ENCODE measurements around the gene SDF4. TPM values are rescaled to one million over a fixed set of nuclear protein-coding genes. Genes with fewer than 3 reads are reported as not detected.
A peak's percentile ranks its signal among the peaks of the same experiment; 100 is the strongest.

SDF4 gene
- total RNA-seq, 1 donor from 2014 or later, result 175 TPM

- H3K27ac ChIP-seq (ENCODE audit: low read depth, low read length), result no peak overlapping the region
- H3K79me2 ChIP-seq (ENCODE audit: insufficient read depth, low read length), result no peaks in the 10 kb centered on the region
- H3K36me3 ChIP-seq (ENCODE audit: insufficient read depth, low read length), result no peaks in the 10 kb centered on the region
- Mint-ChIP-seq H3K4me3 (ENCODE audit: unreplicated experiment) (peak overlapping the region; percentile 25), H3K36me3 (ENCODE audit: low read depth, unreplicated experiment) (no peaks in the 10 kb centered on the region), H3K27me3 (ENCODE audit: low read depth, unreplicated experiment) (peaks cover 2% of the 10 kb centered on the region), H3K9me3 (ENCODE audit: unreplicated experiment) (no peaks in the 10 kb centered on the region), H3K27ac (ENCODE audit: unreplicated experiment) (no peak overlapping the region), H3K4me1 (ENCODE audit: low read depth, unreplicated experiment) (peaks cover 5% of the 10 kb centered on the region)
- H3K4me3 ChIP-seq (ENCODE audit: insufficient read depth, low read depth, low read length), result no peak overlapping the region
- peaks cover 27% of the 10 kb centered on the region for H3K4me1 ChIP-seq (ENCODE audit: insufficient read depth, low read length)
- DNase-seq (ENCODE audit: low read depth), result peak; percentile 21
- peak overlapping the region; percentile 60 for H3K9ac ChIP-seq (ENCODE audit: low read length)
- peak overlapping the region; percentile 77 for H2AFZ ChIP-seq (ENCODE audit: low read depth, low read length)
- H3K27me3 ChIP-seq (ENCODE audit: insufficient read depth, low read length), result peaks cover 3% of the 10 kb centered on the region
- H3K9me3 ChIP-seq (ENCODE audit: insufficient read depth, low read depth, low read length), result no peaks in the 10 kb centered on the region
- TF ChIP-seq EZH2 (IDR thresholded peaks at IDR 0.05; ENCODE audit: insufficient read depth, low read length) (no peak), CTCF (IDR thresholded peaks at IDR 0.05; ENCODE audit: insufficient read depth, low read depth, low read length) (no peak)
- FAIRE-seq, result no peak
- no peaks in the 10 kb centered on the region for H4K20me1 ChIP-seq (ENCODE audit: insufficient read depth, low read length)
- peak overlapping the region; percentile 87 for H3K4me2 ChIP-seq (ENCODE audit: low read length)
These were observed 22.9 kb downstream of the SDF4 start for GRCh38 chr1:1208713-1209433.

- H3K27me3 ChIP-seq (ENCODE audit: insufficient read depth, low read length), result peaks cover 3% of the 10 kb centered on the region
- Mint-ChIP-seq H3K9me3 (ENCODE audit: unreplicated experiment) (no peaks in the 10 kb centered on the region), H3K4me1 (ENCODE audit: low read depth, unreplicated experiment) (peaks cover 5% of the 10 kb centered on the region), H3K36me3 (ENCODE audit: low read depth, unreplicated experiment) (no peaks in the 10 kb centered on the region), H3K27me3 (ENCODE audit: low read depth, unreplicated experiment) (peaks cover 2% of the 10 kb centered on the region), H3K4me3 (ENCODE audit: unreplicated experiment) (no peak overlapping the region), H3K27ac (ENCODE audit: unreplicated experiment) (no peak overlapping the region)
- H3K36me3 ChIP-seq (ENCODE audit: insufficient read depth, low read length), result no peaks in the 10 kb centered on the region
- no peak overlapping the region for H3K27ac ChIP-seq (ENCODE audit: low read depth, low read length)
- FAIRE-seq (no peak), DNase-seq (ENCODE audit: low read depth) (no peak)
- H4K20me1 ChIP-seq (ENCODE audit: insufficient read depth, low read length), result no peaks in the 10 kb centered on the region
- no peaks in the 10 kb centered on the region for H3K79me2 ChIP-seq (ENCODE audit: insufficient read depth, low read length)
- peaks cover 27% of the 10 kb centered on the region for H3K4me1 ChIP-seq (ENCODE audit: insufficient read depth, low read length)
- H2AFZ ChIP-seq (ENCODE audit: low read depth, low read length), result no peak overlapping the region
- H3K9me3 ChIP-seq (ENCODE audit: insufficient read depth, low read depth, low read length), result no peaks in the 10 kb centered on the region
- peak overlapping the region; percentile 87 for H3K4me2 ChIP-seq (ENCODE audit: low read length)
- TF ChIP-seq CTCF (IDR thresholded peaks at IDR 0.05; ENCODE audit: insufficient read depth, low read depth, low read length) (no peak), EZH2 (IDR thresholded peaks at IDR 0.05; ENCODE audit: insufficient read depth, low read length) (no peak)
- H3K9ac ChIP-seq (ENCODE audit: low read length), result no peak overlapping the region
- H3K4me3 ChIP-seq (ENCODE audit: insufficient read depth, low read depth, low read length), result no peak overlapping the region
These were observed 24.3 kb downstream of the SDF4 start for GRCh38 chr1:1207571-1207892.

DNA sequence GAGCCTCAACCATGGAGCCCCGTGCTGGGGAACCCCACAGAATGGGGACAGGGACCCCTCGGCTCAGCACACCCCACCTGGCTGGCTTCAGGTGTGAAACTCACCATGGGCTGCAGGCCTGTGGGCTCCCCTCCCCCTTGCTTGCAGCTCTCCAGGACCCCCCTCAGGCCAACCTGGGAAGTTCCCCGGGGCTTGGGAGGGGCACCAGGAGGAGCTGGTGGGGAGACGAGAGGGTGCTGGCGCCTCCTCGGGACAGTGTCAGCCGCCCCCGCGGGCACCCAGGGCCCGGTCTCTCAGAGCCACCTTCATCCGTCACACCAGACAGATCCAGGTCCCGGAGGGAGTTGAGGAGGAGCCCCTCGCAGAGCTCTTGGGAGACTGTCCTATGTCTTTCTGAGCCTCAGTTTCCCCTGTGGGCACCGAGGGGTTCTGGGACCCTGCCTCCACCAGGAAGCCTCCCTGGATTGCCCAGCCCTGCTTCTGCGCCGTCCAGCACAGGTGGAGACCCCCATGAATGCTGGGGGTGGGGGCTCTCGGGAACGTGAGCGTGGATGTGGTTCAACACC, 24.8 kb downstream of the SDF4 start:
- no peaks in the 10 kb centered on the region for H3K9me3 ChIP-seq (ENCODE audit: insufficient read depth, low read depth, low read length)
- no peaks in the 10 kb centered on the region for H3K36me3 Mint-ChIP-seq (ENCODE audit: low read depth, unreplicated experiment)
- no peak overlapping the region for H3K27ac ChIP-seq (ENCODE audit: low read depth, low read length)
- no peak overlapping the region for H3K4me3 ChIP-seq (ENCODE audit: insufficient read depth, low read depth, low read length)
- H3K9ac ChIP-seq (ENCODE audit: low read length), result no peak overlapping the region
- no peaks in the 10 kb centered on the region for H4K20me1 ChIP-seq (ENCODE audit: insufficient read depth, low read length)
- TF ChIP-seq CTCF (IDR thresholded peaks at IDR 0.05; ENCODE audit: insufficient read depth, low read depth, low read length), result no peak
- no peak for TF ChIP-seq EZH2 (IDR thresholded peaks at IDR 0.05; ENCODE audit: insufficient read depth, low read length)
- H3K27me3 Mint-ChIP-seq (ENCODE audit: low read depth, unreplicated experiment), result peaks cover 2% of the 10 kb centered on the region
- FAIRE-seq, result no peak
- H3K4me1 Mint-ChIP-seq (ENCODE audit: low read depth, unreplicated experiment), result peaks cover 5% of the 10 kb centered on the region
- no peaks in the 10 kb centered on the region for H3K79me2 ChIP-seq (ENCODE audit: insufficient read depth, low read length)
- H3K9me3 Mint-ChIP-seq (ENCODE audit: unreplicated experiment), result no peaks in the 10 kb centered on the region
- H2AFZ ChIP-seq (ENCODE audit: low read depth, low read length), result no peak overlapping the region
- peak overlapping the region; percentile 73 for H3K4me2 ChIP-seq (ENCODE audit: low read length)
- H3K27ac Mint-ChIP-seq (ENCODE audit: unreplicated experiment), result no peak overlapping the region
- no peak overlapping the region for H3K4me3 Mint-ChIP-seq (ENCODE audit: unreplicated experiment)
- peaks cover 3% of the 10 kb centered on the region for H3K27me3 ChIP-seq (ENCODE audit: insufficient read depth, low read length)
- H3K4me1 ChIP-seq (ENCODE audit: insufficient read depth, low read length), result peaks cover 27% of the 10 kb centered on the region
- H3K36me3 ChIP-seq (ENCODE audit: insufficient read depth, low read length), result no peaks in the 10 kb centered on the region
- DNase-seq (ENCODE audit: low read depth), result no peak

Data from astrocyte (in vitro differentiated cells and primary cell).